ENCODE measurements around the gene CEACAM3.

GRCh38 chr19:41785653-41786052, 10.7 kb upstream of the CEACAM3 start:
- TF ChIP-seq, protein P1, sequence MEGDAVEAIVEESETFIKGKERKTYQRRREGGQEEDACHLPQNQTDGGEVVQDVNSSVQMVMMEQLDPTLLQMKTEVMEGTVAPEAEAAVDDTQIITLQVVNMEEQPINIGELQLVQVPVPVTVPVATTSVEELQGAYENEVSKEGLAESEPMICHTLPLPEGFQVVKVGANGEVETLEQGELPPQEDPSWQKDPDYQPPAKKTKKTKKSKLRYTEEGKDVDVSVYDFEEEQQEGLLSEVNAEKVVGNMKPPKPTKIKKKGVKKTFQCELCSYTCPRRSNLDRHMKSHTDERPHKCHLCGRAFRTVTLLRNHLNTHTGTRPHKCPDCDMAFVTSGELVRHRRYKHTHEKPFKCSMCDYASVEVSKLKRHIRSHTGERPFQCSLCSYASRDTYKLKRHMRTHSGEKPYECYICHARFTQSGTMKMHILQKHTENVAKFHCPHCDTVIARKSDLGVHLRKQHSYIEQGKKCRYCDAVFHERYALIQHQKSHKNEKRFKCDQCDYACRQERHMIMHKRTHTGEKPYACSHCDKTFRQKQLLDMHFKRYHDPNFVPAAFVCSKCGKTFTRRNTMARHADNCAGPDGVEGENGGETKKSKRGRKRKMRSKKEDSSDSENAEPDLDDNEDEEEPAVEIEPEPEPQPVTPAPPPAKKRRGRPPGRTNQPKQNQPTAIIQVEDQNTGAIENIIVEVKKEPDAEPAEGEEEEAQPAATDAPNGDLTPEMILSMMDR (IDR thresholded peaks at IDR 0.05): peak; percentile 59 to 79 (median 66)
- TF ChIP-seq POLR2A (IDR thresholded peaks at IDR 0.05): no peak
